Measurements from ENCODE around the gene RINT1.
"Not testable (repeated sequence)": the region's sequence is repeated elsewhere in the genome, so short reads cannot be mapped to it uniquely, and the experiment has no call there.

The RINT1 gene

DNA sequence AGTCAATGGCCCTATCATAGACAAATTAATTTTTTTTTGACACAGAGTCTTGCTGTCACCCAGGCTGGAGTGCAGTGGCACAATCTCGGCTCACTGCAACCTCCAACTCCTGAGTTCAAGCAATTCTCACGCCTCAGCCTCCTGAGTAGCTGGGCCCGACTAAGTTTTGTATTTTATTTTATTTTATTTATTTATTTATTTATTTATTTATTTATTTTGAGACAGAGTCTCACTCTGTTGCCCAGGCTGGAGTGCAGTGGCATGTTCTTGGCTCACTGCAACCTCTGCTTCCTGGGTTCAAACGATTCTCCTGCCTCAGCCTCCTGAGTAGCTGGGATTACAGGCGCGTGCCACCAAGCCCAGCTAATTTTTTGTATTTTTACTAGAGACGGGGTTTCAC is 16.4 kb upstream of the RINT1 start:
- H3K36me3 ChIP-seq (ENCODE audit: insufficient read depth, low read length): peaks cover 34% of the 10 kb centered on the region
- not testable (repeated sequence) for H3K4me1 ChIP-seq (ENCODE audit: insufficient read depth, low read length); H3K9me3 ChIP-seq (ENCODE audit: insufficient read depth, low read depth, low read length); H3K4me3 ChIP-seq (ENCODE audit: low read length); H3K27me3 ChIP-seq (ENCODE audit: insufficient read depth, low read length); H3K9ac ChIP-seq (ENCODE audit: low read depth, low read length); H3K27ac ChIP-seq (ENCODE audit: low read depth, low read length)
- WGBS: 98% methylated on average over 6 of the region's 7 CpGs

DNA sequence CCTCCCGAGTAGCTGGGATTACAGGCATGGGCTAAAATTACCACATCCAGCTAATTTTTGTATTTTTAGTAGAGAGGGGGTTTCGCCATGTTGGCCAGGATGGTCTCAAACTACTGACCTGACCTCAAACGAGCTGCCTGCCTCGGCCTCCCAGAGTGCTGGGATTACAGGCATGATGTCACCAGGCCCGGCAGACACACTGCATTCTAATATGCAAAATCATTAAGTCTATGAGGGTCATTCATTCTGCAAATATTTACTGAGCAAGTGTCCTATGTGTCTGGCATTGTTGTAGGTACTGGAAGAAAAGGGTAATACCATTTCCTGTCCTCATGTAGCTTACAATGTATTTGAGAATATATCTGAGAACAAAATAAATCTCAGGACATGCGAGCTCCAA is 12.6 kb upstream of the RINT1 start:
- no peak overlapping the region for H3K27ac ChIP-seq (ENCODE audit: low read depth, low read length)
- H3K9me3 ChIP-seq (ENCODE audit: insufficient read depth, low read depth, low read length): no peaks in the 10 kb centered on the region
- no peaks in the 10 kb centered on the region for H3K27me3 ChIP-seq (ENCODE audit: insufficient read depth, low read length)
- peaks cover 26% of the 10 kb centered on the region for H3K36me3 ChIP-seq (ENCODE audit: insufficient read depth, low read length)
- 88% methylated on average over 6 of the region's 6 CpGs for WGBS
- H3K4me3 ChIP-seq (ENCODE audit: low read length): no peak overlapping the region
- no peak overlapping the region for H3K9ac ChIP-seq (ENCODE audit: low read depth, low read length)
- 0 out of 2 replicates have a peak, but pooled peaks cover 3% of the 10 kb centered on the region for H3K4me1 ChIP-seq (ENCODE audit: insufficient read depth, low read length)

DNA sequence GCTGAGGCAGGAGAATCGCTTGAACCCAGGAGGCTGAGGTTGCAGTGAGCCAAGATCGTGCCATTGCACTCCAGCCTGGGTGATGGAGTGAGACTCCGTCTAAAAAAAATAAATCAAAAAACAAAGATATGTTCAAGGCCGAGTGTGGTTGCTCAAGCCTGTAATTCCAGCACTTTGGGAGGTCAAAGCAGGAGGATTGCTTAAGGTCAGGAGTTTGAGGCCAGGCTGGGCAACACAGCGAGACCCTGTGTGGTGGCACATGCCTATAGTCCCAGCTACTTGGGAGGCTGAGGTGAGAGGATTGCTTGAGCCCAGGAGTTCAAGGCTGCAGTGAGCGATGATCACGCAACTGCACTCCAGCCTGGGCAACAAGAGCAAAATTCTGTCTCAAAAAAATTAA is 11.4 kb upstream of the RINT1 start:
- peaks cover 26% of the 10 kb centered on the region for H3K36me3 ChIP-seq (ENCODE audit: insufficient read depth, low read length)
- H3K4me1 ChIP-seq (ENCODE audit: insufficient read depth, low read length); H3K27ac ChIP-seq (ENCODE audit: low read depth, low read length); H3K9me3 ChIP-seq (ENCODE audit: insufficient read depth, low read depth, low read length); H3K27me3 ChIP-seq (ENCODE audit: insufficient read depth, low read length): not testable (repeated sequence)
- WGBS: 95% methylated on average over 7 of the region's 7 CpGs
- peak overlapping the region; percentile 96; the same call in 1 of the 2 replicates for H3K9ac ChIP-seq (ENCODE audit: low read depth, low read length)
- peak overlapping the region; percentile 83 for H3K4me3 ChIP-seq (ENCODE audit: low read length)

DNA sequence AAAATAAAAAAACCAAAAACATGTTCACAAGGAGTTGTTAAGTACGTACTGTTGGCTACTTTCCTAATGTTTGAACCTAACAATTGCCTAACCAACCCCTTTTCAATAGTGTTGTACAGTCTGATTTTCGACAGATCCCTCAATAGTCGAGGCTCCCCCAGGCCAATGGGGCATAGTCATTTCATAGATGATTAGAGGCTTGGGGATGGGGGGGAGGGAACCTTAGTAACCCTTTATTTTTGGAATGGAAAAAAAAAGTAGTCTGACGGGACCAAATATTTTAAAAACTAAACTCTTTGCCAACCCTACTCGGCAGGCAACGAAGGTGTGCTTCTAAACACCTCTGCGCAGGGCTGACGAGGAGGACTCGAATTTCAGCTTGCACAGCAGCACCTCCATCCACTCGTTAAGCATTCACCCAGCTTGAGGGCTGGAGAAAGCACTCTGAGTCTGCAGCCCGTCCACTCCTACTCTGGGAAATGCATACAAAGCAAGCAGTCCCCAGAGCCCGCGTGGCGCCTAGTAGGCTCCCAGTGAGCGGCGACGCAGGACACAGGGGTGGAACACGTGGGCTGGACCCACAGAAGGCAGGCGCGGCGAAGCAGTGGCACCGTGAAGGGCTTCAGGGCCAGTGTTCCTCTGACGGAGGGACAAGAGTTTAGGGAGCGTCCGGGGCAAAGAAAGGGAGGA is 10.8 kb upstream of the RINT1 start:
- H3K9me3 ChIP-seq (ENCODE audit: insufficient read depth, low read depth, low read length): no peaks in the 10 kb centered on the region
- H3K27ac ChIP-seq (ENCODE audit: low read depth, low read length): peak overlapping the region; percentile 95
- H3K4me3 ChIP-seq (ENCODE audit: low read length): peak overlapping the region; percentile 83
- H3K9ac ChIP-seq (ENCODE audit: low read depth, low read length): peak overlapping the region; percentile 96
- peaks cover 26% of the 10 kb centered on the region for H3K36me3 ChIP-seq (ENCODE audit: insufficient read depth, low read length)
- H3K27me3 ChIP-seq (ENCODE audit: insufficient read depth, low read length): no peaks in the 10 kb centered on the region
- H3K4me1 ChIP-seq (ENCODE audit: insufficient read depth, low read length): 0 out of 2 replicates have a peak, but pooled peaks cover 3% of the 10 kb centered on the region
- WGBS: 9% methylated on average over 25 of the region's 25 CpGs

DNA sequence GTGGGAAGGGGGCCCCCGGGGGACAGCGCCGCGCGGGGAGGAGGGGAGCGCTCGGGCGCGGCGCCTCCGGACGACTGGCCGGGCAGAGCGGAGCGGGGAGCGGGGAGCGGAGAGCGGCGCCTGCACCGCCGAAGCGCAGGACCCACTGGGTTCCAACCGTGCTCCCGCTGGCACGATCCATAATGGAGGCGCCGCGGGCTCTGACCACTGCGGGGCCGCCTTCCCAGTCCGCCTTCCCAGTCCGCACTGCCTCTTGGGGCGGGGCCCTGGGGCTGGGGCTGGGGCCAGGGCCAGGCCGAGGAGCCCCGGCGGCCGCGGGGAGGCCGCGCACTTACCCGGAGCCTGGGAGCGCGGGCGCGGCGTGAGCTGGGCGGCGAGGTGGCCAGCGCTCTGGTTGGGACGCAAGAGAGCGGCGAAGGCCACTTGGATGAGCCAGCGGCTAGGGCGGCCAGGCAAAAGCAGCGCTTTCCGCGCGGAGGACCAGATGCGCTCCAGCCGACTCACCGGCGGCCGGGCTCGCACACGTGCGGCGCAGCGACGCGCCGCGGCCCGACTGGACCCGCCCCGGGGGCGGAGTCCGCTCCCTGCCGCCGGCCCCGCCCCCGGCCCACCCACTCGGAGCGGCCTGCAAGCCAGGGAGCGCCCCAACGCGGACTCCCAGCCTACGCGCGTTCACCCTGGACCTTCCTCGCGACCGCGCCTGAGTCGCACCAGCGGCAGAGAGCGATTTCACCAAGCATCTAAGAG is 10.1 kb upstream of the RINT1 start, which contains the start of gene PUS7:
TSS of gene PUS7 (minus strand) at position 555 of the 747 bp plus-strand sequence. CDS start 13,759 bp downstream, outside the sequence.
- peak within 1 kb of the TSS; percentile 95 for H3K27ac ChIP-seq (ENCODE audit: low read depth, low read length)
- under 1% methylated on average over 96 of the region's 96 CpGs for WGBS
- H3K27me3 ChIP-seq (ENCODE audit: insufficient read depth, low read length): no peaks in the 10 kb centered on the region
- 0 out of 2 replicates have a peak, but pooled peaks cover 3% of the 10 kb centered on the region for H3K4me1 ChIP-seq (ENCODE audit: insufficient read depth, low read length)
- no peaks in the 10 kb centered on the region for H3K9me3 ChIP-seq (ENCODE audit: insufficient read depth, low read depth, low read length)
- H3K4me3 ChIP-seq (ENCODE audit: low read length): peak within 1 kb of the TSS; percentile 83
- peak within 1 kb of the TSS; percentile 96 for H3K9ac ChIP-seq (ENCODE audit: low read depth, low read length)
- H3K36me3 ChIP-seq (ENCODE audit: insufficient read depth, low read length): peaks cover 21% of the 10 kb centered on the region

DNA sequence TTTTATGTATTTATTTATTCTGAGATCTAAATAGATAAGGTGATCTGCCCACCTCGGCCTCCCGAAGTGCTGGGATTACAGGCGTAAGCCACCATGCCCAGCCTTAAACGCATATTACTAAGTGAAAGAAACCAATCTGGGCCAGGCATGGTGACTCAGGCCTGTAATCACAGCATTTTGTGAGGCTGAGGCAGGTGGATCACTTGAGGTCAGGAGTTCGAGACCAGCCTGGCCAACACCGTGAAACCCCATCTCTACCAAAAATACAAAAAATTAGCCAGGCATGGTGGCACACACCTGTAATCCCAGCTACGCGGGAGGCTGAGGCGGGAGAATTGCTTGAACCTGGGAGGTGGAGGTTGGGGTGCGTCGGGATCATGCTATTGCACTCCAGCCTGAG is 7.6 kb upstream of the RINT1 start:
- not testable (repeated sequence) for H3K4me3 ChIP-seq (ENCODE audit: low read length); H3K4me1 ChIP-seq (ENCODE audit: insufficient read depth, low read length); H3K9me3 ChIP-seq (ENCODE audit: insufficient read depth, low read depth, low read length); H3K36me3 ChIP-seq (ENCODE audit: insufficient read depth, low read length); H3K9ac ChIP-seq (ENCODE audit: low read depth, low read length); H3K27me3 ChIP-seq (ENCODE audit: insufficient read depth, low read length); H3K27ac ChIP-seq (ENCODE audit: low read depth, low read length)
- WGBS: 95% methylated on average over 10 of the region's 11 CpGs

DNA sequence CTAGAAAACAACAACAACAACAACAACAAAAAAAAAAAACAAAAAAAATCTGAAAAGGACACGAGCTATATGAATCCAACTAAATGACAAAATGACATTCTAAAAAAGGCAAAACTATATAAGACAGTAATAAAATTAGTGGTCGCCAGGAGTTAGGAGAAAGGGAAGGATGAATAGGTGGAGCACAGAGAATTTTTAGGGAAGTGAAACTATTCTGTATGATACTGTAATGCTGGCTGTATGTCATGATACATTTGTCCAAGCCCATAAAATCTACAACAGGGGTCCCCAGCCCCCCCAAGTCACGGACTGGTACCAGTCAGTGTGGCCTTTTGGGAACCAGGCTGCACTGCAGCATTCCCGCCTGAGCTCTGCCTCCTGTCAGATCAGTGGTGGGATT is 7.2 kb upstream of the RINT1 start:
- H3K4me3 ChIP-seq (ENCODE audit: low read length): no peak overlapping the region
- peaks cover under 1% of the 10 kb centered on the region; the same call in 1 of the 2 replicates for H3K36me3 ChIP-seq (ENCODE audit: insufficient read depth, low read length)
- H3K27ac ChIP-seq (ENCODE audit: low read depth, low read length): no peak overlapping the region
- 0 out of 2 replicates have a peak, but pooled peaks cover 3% of the 10 kb centered on the region for H3K4me1 ChIP-seq (ENCODE audit: insufficient read depth, low read length)
- H3K27me3 ChIP-seq (ENCODE audit: insufficient read depth, low read length): no peaks in the 10 kb centered on the region
- no peak overlapping the region for H3K9ac ChIP-seq (ENCODE audit: low read depth, low read length)
- WGBS: 92% methylated on average over 4 of the region's 4 CpGs
- no peaks in the 10 kb centered on the region for H3K9me3 ChIP-seq (ENCODE audit: insufficient read depth, low read depth, low read length)

DNA sequence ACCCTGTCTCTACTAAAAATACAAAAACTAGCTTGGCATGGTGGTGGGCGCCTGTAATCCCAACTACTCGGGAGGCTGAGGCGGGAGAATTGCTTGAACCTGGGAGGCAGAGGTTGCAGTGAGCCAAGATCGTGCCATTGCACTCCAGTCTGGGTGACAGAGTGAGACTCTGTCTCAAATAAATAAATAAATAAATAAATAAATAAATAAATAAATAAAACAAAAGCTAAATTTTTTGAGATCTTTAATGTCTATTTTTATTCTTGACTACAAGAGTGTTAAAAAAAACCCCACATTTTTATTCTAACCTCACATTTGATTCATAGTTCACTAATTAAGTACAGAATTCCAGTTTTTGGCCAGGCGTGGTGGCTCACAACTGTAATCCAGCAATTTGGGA is 4.3 kb upstream of the RINT1 start:
- H3K4me3 ChIP-seq (ENCODE audit: low read length); H3K9ac ChIP-seq (ENCODE audit: low read depth, low read length); H3K27ac ChIP-seq (ENCODE audit: low read depth, low read length); H3K27me3 ChIP-seq (ENCODE audit: insufficient read depth, low read length); H3K9me3 ChIP-seq (ENCODE audit: insufficient read depth, low read depth, low read length); H3K36me3 ChIP-seq (ENCODE audit: insufficient read depth, low read length); H3K4me1 ChIP-seq (ENCODE audit: insufficient read depth, low read length): not testable (repeated sequence)
- 94% methylated on average over 4 of the region's 5 CpGs for WGBS

DNA sequence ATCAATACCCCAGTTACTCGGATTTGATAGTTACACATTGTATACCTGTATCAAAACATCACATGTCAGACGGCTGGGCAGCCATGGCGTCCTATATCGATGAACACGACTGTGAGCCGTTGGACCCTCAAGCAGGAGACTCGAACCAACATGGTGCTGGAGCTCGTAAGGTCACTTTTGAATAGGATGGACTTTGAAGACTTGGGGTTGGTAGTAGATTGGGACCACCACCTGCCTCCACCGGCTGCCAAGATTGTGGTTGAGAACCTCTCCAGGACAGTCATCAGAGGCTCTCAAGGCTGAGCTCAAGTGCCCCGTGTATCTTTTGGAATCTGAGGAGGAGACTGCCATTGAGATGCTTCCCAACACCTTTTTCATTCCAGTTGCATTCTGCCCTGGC is 1.9 kb upstream of the RINT1 start:
- peaks cover 7% of the 10 kb centered on the region; the same call in 1 of the 2 replicates for H3K4me1 ChIP-seq (ENCODE audit: insufficient read depth, low read length)
- no peaks in the 10 kb centered on the region for H3K27me3 ChIP-seq (ENCODE audit: insufficient read depth, low read length)
- no peak overlapping the region for H3K27ac ChIP-seq (ENCODE audit: low read depth, low read length)
- no peaks in the 10 kb centered on the region for H3K9me3 ChIP-seq (ENCODE audit: insufficient read depth, low read depth, low read length)
- no peak overlapping the region for H3K4me3 ChIP-seq (ENCODE audit: low read length)
- WGBS: 94% methylated on average over 10 of the region's 10 CpGs
- no peak overlapping the region for H3K9ac ChIP-seq (ENCODE audit: low read depth, low read length)
- H3K36me3 ChIP-seq (ENCODE audit: insufficient read depth, low read length): peaks cover 11% of the 10 kb centered on the region

DNA sequence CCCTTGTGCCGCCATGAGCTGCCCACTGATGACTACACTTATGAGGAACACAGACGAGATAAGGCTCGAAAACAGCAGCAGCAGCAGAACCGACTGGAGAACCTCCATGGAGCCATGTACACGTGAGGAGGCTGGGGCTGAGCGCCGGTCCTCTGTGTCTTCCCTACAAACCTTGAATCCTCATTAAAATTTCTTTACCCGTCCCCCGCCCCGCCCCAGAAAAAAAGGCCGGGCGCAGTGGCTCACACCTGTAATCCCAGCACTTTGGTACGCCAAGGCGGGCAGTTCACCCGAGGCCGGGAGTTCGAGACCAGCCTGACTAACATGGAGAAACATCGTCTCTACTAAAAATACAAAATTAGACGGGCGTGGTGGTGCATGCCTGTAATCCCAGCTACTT is 1.5 kb upstream of the RINT1 start:
- 96% methylated on average over 20 of the region's 20 CpGs for WGBS
- Histone ChIP-seq H3K9me3 (ENCODE audit: insufficient read depth, low read depth, low read length) (no peaks in the 10 kb centered on the region), H3K4me1 (ENCODE audit: insufficient read depth, low read length) (peaks cover 7% of the 10 kb centered on the region; the same call in 1 of the 2 replicates), H3K27ac (ENCODE audit: low read depth, low read length) (no peak overlapping the region), H3K9ac (ENCODE audit: low read depth, low read length) (no peak overlapping the region), H3K27me3 (ENCODE audit: insufficient read depth, low read length) (no peaks in the 10 kb centered on the region), H3K36me3 (ENCODE audit: insufficient read depth, low read length) (peaks cover 11% of the 10 kb centered on the region), H3K4me3 (ENCODE audit: low read length) (no peak overlapping the region)

DNA sequence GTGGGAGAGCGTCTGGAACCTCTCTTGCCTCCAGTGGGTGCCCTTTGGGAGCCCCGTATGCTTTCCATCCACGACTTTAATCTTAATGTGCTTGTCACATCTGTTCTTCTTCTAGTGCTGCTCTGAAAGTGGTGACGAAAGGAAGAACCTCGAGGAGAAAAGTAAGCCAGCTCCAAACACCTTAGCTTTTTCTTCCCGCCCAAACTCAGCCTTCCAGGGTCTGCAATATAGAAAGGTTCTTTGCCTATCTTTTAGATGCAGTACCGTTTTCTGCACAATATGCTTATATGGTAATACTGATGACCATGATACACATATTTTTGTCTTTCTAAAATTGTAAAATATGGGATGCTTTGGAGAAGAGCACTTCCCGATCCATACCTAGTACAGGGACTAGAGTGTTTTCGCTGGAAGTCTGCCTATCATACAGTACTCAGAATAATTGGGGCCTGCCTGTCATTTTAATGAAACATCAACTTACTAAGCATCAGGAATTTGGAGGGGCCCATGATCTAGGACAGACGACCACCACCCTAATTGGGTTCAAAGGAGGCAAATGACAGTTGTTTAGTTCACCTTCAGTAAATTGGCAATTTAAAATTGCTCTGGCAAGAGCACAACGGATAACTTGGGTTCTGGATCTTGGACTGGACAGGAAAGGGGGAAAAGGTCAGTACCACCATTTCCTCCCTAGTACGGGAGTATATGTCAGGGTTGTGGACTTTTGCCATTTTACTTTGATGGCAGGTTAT is 884 bp downstream of the RINT1 start:
- Histone ChIP-seq H3K36me3 (ENCODE audit: insufficient read depth, low read length) (peaks cover 28% of the 10 kb centered on the region), H3K9ac (ENCODE audit: low read depth, low read length) (peak overlapping the region; percentile 89), H3K27me3 (ENCODE audit: insufficient read depth, low read length) (no peaks in the 10 kb centered on the region), H3K4me1 (ENCODE audit: insufficient read depth, low read length) (peaks cover 7% of the 10 kb centered on the region; the same call in 1 of the 2 replicates), H3K9me3 (ENCODE audit: insufficient read depth, low read depth, low read length) (no peaks in the 10 kb centered on the region), H3K4me3 (ENCODE audit: low read length) (peak overlapping the region; percentile 92), H3K27ac (ENCODE audit: low read depth, low read length) (no peak overlapping the region)
- 55% methylated on average over 12 of the region's 12 CpGs for WGBS

All from HUES64 (cell line).